ENCODE results near the gene CEP85L. TPM values are rescaled to one million over a fixed set of nuclear protein-coding genes. Genes with fewer than 3 reads are reported as not detected.

CEP85L gene
- total RNA-seq, 1 donor: 16.4 TPM

GRCh38 chr6:118597636-118598035 lies 53.8 kb downstream of the CEP85L start:
- no peak overlapping the region for H3K4me3 ChIP-seq (ENCODE audit: low read depth, low read length)
- no peak for DNase-seq (ENCODE audit: low read depth)
- no peak for TF ChIP-seq CTCF (IDR thresholded peaks at IDR 0.05; ENCODE audit: insufficient read depth, low read depth, low read length)

GRCh38 chr6:118596774-118597320 lies 54.5 kb downstream of the CEP85L start:
- DNase-seq (ENCODE audit: low read depth): no peak
- H3K4me3 ChIP-seq (ENCODE audit: low read depth, low read length): no peak overlapping the region
- no peak for TF ChIP-seq CTCF (IDR thresholded peaks at IDR 0.05; ENCODE audit: insufficient read depth, low read depth, low read length)

- H3K4me3 ChIP-seq (ENCODE audit: low read depth, low read length): no peak overlapping the region
- DNase-seq (ENCODE audit: low read depth): no peak
- TF ChIP-seq CTCF (IDR thresholded peaks at IDR 0.05; ENCODE audit: insufficient read depth, low read depth, low read length): no peak
Measured at GRCh38 chr6:118594877-118595276, 56.5 kb downstream of the CEP85L start.

GRCh38 chr6:118591897-118592296 lies 59.5 kb downstream of the CEP85L start:
- TF ChIP-seq CTCF (IDR thresholded peaks at IDR 0.05; ENCODE audit: insufficient read depth, low read depth, low read length): no peak
- no peak overlapping the region for H3K4me3 ChIP-seq (ENCODE audit: low read depth, low read length)
- DNase-seq (ENCODE audit: low read depth): peak; percentile 27

- no peak for DNase-seq (ENCODE audit: low read depth)
- no peak for TF ChIP-seq CTCF (IDR thresholded peaks at IDR 0.05; ENCODE audit: insufficient read depth, low read depth, low read length)
- H3K4me3 ChIP-seq (ENCODE audit: low read depth, low read length): no peak overlapping the region
Measured at GRCh38 chr6:118589649-118590365, 61.6 kb downstream of the CEP85L start.

- no peak for DNase-seq (ENCODE audit: low read depth)
- H3K4me3 ChIP-seq (ENCODE audit: low read depth, low read length): no peak overlapping the region
- no peak for TF ChIP-seq CTCF (IDR thresholded peaks at IDR 0.05; ENCODE audit: insufficient read depth, low read depth, low read length)
Measured at GRCh38 chr6:118589186-118589585, 62.2 kb downstream of the CEP85L start.

Measured in fibroblast of villous mesenchyme (primary cell).